GM12878 (cell line): ENCODE results near the gene ANO4. TPM values are rescaled to one million over a fixed set of nuclear protein-coding genes. Genes with fewer than 3 reads are reported as not detected.

Experiments used
- ATAC-seq: fragments of 200-7000 bp; cut with Tn5 transposase; 3 replicates; pipeline ENCODE4 v1.9.1; 2020; ENCODE audit warnings: mild to moderate bottlenecking, moderate library complexity
- BruUV-seq: library from RNA; stranded (reverse); fragments of 400-500 nt; replicated peaks from 2 replicates; lab custom pipeline; 2021; lab: Mats Ljungman, UMichigan
- CTCF ChIA-PET: fragments of 300-600 bp; sonication (Branson Sonifier 250); formaldehyde crosslinking; extraction: SDS; loops from one replicate; lab custom pipeline; 2021; ENCODE audit warnings: inconsistent platforms; lab: Yijun Ruan, JAX
- POLR2A ChIA-PET: fragments of 350-600 bp; formaldehyde crosslinking; extraction: SDS; loops from one replicate; lab custom pipeline; 2021; ENCODE audit warnings: inconsistent platforms; lab: Charles Lee
- RAD21 ChIA-PET: fragments of 300-600 bp; sonication (Branson Sonifier 250); formaldehyde crosslinking; loops from one replicate; lab custom pipeline; 2023; ENCODE audit warnings: antibody characterized with exemption; ENCODE audit not compliant: unreplicated experiment; lab: Charles Lee
- SMC1A ChIA-PET: fragments of 300-600 bp; sonication (Branson Sonifier 250); formaldehyde crosslinking; loops from one replicate; lab custom pipeline; 2023; ENCODE audit not compliant: unreplicated experiment, uncharacterized antibody; lab: Charles Lee
- DNase-seq: peaks from one replicate; pipeline ENCODE4 v3.0.0-alpha.2; 2011; ENCODE audit warnings: low read depth, low spot score
- FAIRE-seq: peaks from 3 replicates; lab custom pipeline; 2011; peaks lifted over from hg19 to GRCh38; lab: Jason Lieb, UNC
- H2AFZ ChIP-seq: 2 replicates; pipeline ENCODE4 v1.6.0; 2011; ENCODE audit warnings: low read depth, low read length, control low read depth; ENCODE audit not compliant: control insufficient read depth
- H3K27ac ChIP-seq: 2 replicates; pipeline ENCODE4 v1.5.1; 2011; ENCODE audit warnings: control low read depth; ENCODE audit not compliant: control insufficient read depth, insufficient read depth
- H3K27me3 ChIP-seq, 2 experiments: replicated peaks in 1 of 2; 2 replicates each; pipeline versions ENCODE4 v1.6.0 to v1.6.1; 2011; ENCODE audit warnings: low read length in 1 of 2; ENCODE audit not compliant: control insufficient read depth in 2 of 2, insufficient read depth in 2 of 2
- H3K36me3 ChIP-seq, 2 experiments: 2 replicates each; pipeline ENCODE4 v1.5.1; 2011; ENCODE audit warnings: low read length in 1 of 2; ENCODE audit not compliant: control insufficient read depth in 2 of 2, insufficient read depth in 2 of 2
- H3K4me1 ChIP-seq: 2 replicates; pipeline ENCODE4 v1.6.1; 2011; ENCODE audit warnings: mild to moderate bottlenecking, low read length, moderate library complexity, mixed read lengths; ENCODE audit not compliant: control insufficient read depth, insufficient read depth
- H3K4me2 ChIP-seq: 2 replicates; pipeline ENCODE4 v1.6.0; 2011; ENCODE audit warnings: control low read depth; ENCODE audit not compliant: control insufficient read depth, insufficient read depth
- H3K4me3 ChIP-seq: fragments of 200-600 bp; sonication (generic); 2 replicates; pipeline ENCODE4 v1.5.1; 2016
- H3K79me2 ChIP-seq: 2 replicates; pipeline ENCODE4 v1.6.0; 2011; ENCODE audit warnings: low read length; ENCODE audit not compliant: control insufficient read depth, insufficient read depth
- H3K9ac ChIP-seq: 2 replicates; pipeline ENCODE4 v1.8.0; 2011; ENCODE audit warnings: low read length, control low read depth, mixed read lengths; ENCODE audit not compliant: control insufficient read depth, insufficient read depth
- H3K9me3 ChIP-seq: replicated peaks from 3 replicates; pipeline ENCODE4 v1.5.1; 2011; ENCODE audit warnings: mild to moderate bottlenecking, low read length; ENCODE audit not compliant: control insufficient read depth, insufficient read depth
- H4K20me1 ChIP-seq: 2 replicates; pipeline ENCODE4 v1.6.0; 2011; ENCODE audit not compliant: control insufficient read depth, insufficient read depth
- HCFC1 ChIP-seq: fragments of 150-350 bp; IDR thresholded peaks from 2 replicates; pipeline ENCODE4 v1.6.1; 2014; ENCODE audit warnings: low read length
- HDGF ChIP-seq: fragments of 450-650 bp; IDR thresholded peaks from 2 replicates; pipeline ENCODE4 v1.6.1; 2016; ENCODE audit warnings: antibody characterized with exemption
- JUND ChIP-seq: IDR thresholded peaks from 2 replicates; pipeline ENCODE4 v1.6.1; 2012; ENCODE audit warnings: low read depth, mild to moderate bottlenecking, low read length, improper control_type of control experiment, moderate library complexity
- MTA3 ChIP-seq: IDR thresholded peaks from 2 replicates; pipeline ENCODE4 v1.6.1; 2012; ENCODE audit warnings: low read length, inconsistent platforms, borderline replicate concordance
- NR2C2 ChIP-seq: IDR thresholded peaks from 2 replicates; pipeline ENCODE4 v1.6.1; 2011; ENCODE audit warnings: borderline replicate concordance, low read depth; ENCODE audit not compliant: control insufficient read depth, insufficient read length
- RUNX3 ChIP-seq: IDR thresholded peaks from 2 replicates; pipeline ENCODE4 v1.6.1; 2012; ENCODE audit warnings: low read length, inconsistent platforms
- SUPT20H ChIP-seq: IDR thresholded peaks from 2 replicates; pipeline ENCODE4 v1.6.1; 2011; ENCODE audit warnings: low read depth, mild to moderate bottlenecking, low read length, moderate library complexity, borderline replicate concordance; ENCODE audit not compliant: control insufficient read depth
- ZNF217 ChIP-seq: fragments of 450-650 bp; IDR thresholded peaks from 2 replicates; pipeline ENCODE4 v1.6.1; 2017; ENCODE audit warnings: antibody characterized with exemption, mild to moderate bottlenecking
- WGBS: methylation state at CpG from one replicate; pipeline ENCODE4 v1.1.6; 2016; ENCODE audit warnings: low lambda C conversion rate; ENCODE audit not compliant: insufficient replicate concordance, insufficient coverage; ENCODE audit errors: missing lambda C conversion rate; 5-methylcytosine and 5-hydroxymethylcytosine counted together
- in situ Hi-C: fragments of 300-500 bp; cut with MboI; formaldehyde crosslinking; loops from 9 replicates; pipeline ENCODE4 v1.14.3; 2018; ENCODE audit warnings: mixed read lengths
- intact Hi-C: fragments of 100-400 bp; cut with micrococcal nuclease; formaldehyde crosslinking; loops from one replicate; pipeline ENCODE4 v1.14.2; 2022; ENCODE audit not compliant: unreplicated experiment
- polyA plus RNA-seq, 11 experiments: library from polyadenylated mRNA; depleted of rRNA in 4 of 11; unstranded in 6 of 11; stranded (reverse) in 5 of 11; fragments of >200 nt; fragmentation: Nextera tagmentation in 4 of 11; fragmentation: Illumina TruSeq in 1 of 11; extraction: Ambion mirVana in 4 of 11; extraction: Trizol in 1 of 11; gene quantifications; 1 replicate in 1 of 11; 2 replicates in 10 of 11; pipeline versions ENCODE4 v1.2.1 to v1.2.3, GENCODE V29; 2011 to 2016; ENCODE audit warnings: inconsistent platforms in 2 of 11, missing spikeins in 2 of 11, low read depth in 1 of 11
- total RNA-seq, 4 experiments: library from RNA; depleted of rRNA in 3 of 4; stranded (reverse); fragments of >200 nt in 3 of 4; fragmentation: Illumina TruSeq in 1 of 4; extraction: Trizol in 1 of 4; gene quantifications; 2 replicates each; pipeline versions ENCODE4 v1.2.1 to v1.2.3, GENCODE V29; 2013 to 2021
- TF ChIP-seq, protein P1 (sequence below): IDR thresholded peaks from 2 replicates; pipeline ENCODE4 v1.6.1; 2011; ENCODE audit warnings: borderline replicate concordance, low read depth, mild to moderate bottlenecking, moderate library complexity, mixed read lengths, low read length; ENCODE audit not compliant: insufficient read depth; ENCODE audit errors: extremely low read length

Gene ANO4
- total and polyA plus RNA-seq, 10 of the 15 experiments (the other 5 are each of a cell fraction or from before 2014, with no cell fraction given) = not detected

DNA sequence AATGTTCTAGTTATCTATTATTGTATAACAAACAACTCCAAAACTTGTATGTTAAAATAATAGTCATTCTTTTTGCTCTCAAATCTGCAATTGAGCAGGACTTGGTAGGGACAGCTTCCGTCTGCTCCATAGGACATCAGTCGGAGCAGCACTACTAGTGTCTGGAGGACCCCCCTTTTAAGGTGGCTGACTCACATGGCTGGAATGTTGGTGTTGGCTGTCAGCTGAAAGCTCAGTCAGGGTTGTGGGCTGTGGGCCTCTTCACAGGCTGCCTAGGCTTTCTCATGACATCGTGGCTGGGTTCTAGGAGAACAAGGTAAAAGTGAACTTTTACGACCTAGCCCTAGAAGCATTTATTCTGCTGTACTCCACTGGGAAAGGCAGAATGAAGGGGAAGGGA, 160.6 kb downstream of the ANO4 start:
- whole genome bisulfite sequencing = 33% methylated on average over 4 of the region's 4 CpGs
- H3K4me3 ChIP-seq = no peak overlapping the region
- no peaks in the 10 kb centered on the region for H3K79me2 ChIP-seq
- in situ Hi-C loops (no loop called here), intact Hi-C loops (no loop called here)
- ChIA-PET SMC1A (no interaction called here), CTCF (no interaction called here), RAD21 (no interaction called here), POLR2A (no interaction called here)
- FAIRE-seq = no peak
- TF ChIP-seq ZNF217 = no peak
- no peak for TF ChIP-seq HCFC1
- no peak for TF ChIP-seq JUND
- no peak for TF ChIP-seq HDGF
- TF ChIP-seq, protein P1, sequence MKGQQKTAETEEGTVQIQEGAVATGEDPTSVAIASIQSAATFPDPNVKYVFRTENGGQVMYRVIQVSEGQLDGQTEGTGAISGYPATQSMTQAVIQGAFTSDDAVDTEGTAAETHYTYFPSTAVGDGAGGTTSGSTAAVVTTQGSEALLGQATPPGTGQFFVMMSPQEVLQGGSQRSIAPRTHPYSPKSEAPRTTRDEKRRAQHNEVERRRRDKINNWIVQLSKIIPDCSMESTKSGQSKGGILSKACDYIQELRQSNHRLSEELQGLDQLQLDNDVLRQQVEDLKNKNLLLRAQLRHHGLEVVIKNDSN = no peak
- no peak for TF ChIP-seq MTA3
- TF ChIP-seq RUNX3 = no peak
- TF ChIP-seq NR2C2 = no peak
- TF ChIP-seq SUPT20H = no peak
- H2AFZ ChIP-seq = no peak overlapping the region
- no peak for ATAC-seq
- H3K9ac ChIP-seq = no peak overlapping the region
- BruUV-seq = no TSS peak
- no peaks in the 10 kb centered on the region for H3K36me3 ChIP-seq
- H4K20me1 ChIP-seq = no peaks in the 10 kb centered on the region
- H3K27ac ChIP-seq = no peak overlapping the region
- no peaks in the 10 kb centered on the region for H3K4me1 ChIP-seq
- H3K27me3 ChIP-seq = no peaks in the 10 kb centered on the region; a peak in 2 of 4 replicates
- H3K9me3 ChIP-seq = no peaks in the 10 kb centered on the region
- H3K4me2 ChIP-seq = no peak overlapping the region
- DNase-seq = no peak
